Mesenchymal stem cell (in vitro differentiated cells and primary cell): Measurements from ENCODE around the gene CRY2.
"Not testable (repeated sequence)": the region's sequence is repeated elsewhere in the genome, so short reads cannot be mapped to it uniquely, and the experiment has no call there.

Experiments used
- DNase-seq: peaks from one replicate; pipeline ENCODE4 v3.0.0-alpha.2; 2013
- H2AFZ ChIP-seq: one replicate; pipeline ENCODE4 v1.6.1; 2013; ENCODE audit warnings: low read depth, mild to moderate bottlenecking, control low read depth, inconsistent platforms, low read length, moderate library complexity
- H2AK5ac ChIP-seq: 2 replicates; pipeline ENCODE4 v1.6.1; 2013; ENCODE audit warnings: low read length, moderate library complexity, mild to moderate bottlenecking, inconsistent platforms; ENCODE audit not compliant: severe bottlenecking
- H2BK120ac ChIP-seq: one replicate; pipeline ENCODE4 v1.6.1; 2013; ENCODE audit warnings: low read depth, mild to moderate bottlenecking, inconsistent platforms, low read length, moderate library complexity
- H2BK12ac ChIP-seq, 2 experiments: one replicate each; pipeline ENCODE4 v1.6.1; 2013; ENCODE audit warnings: inconsistent platforms in 2 of 2, low read length in 2 of 2, mild to moderate bottlenecking in 2 of 2, moderate library complexity in 2 of 2, control low read depth in 1 of 2
- H2BK15ac ChIP-seq: one replicate; pipeline ENCODE4 v1.6.1; 2013; ENCODE audit warnings: mild to moderate bottlenecking, low read depth, inconsistent platforms; ENCODE audit not compliant: poor library complexity, severe bottlenecking
- H2BK5ac ChIP-seq: 2 replicates; pipeline ENCODE4 v1.6.1; 2013; ENCODE audit warnings: low read depth, mild to moderate bottlenecking, low read length, control low read depth, inconsistent platforms; ENCODE audit not compliant: poor library complexity, severe bottlenecking
- H3K14ac ChIP-seq, 2 experiments: one replicate each; pipeline ENCODE4 v1.6.1; 2013; ENCODE audit warnings: inconsistent platforms in 2 of 2, low read length in 2 of 2, control low read depth in 1 of 2, mild to moderate bottlenecking in 1 of 2, moderate library complexity in 1 of 2
- H3K18ac ChIP-seq, 2 experiments: one replicate each; pipeline ENCODE4 v1.6.1; 2013; ENCODE audit warnings: inconsistent platforms in 2 of 2, low read length in 2 of 2, control low read depth in 1 of 2, low read depth in 1 of 2, mild to moderate bottlenecking in 1 of 2
- H3K23ac ChIP-seq, 2 experiments: one replicate each; pipeline ENCODE4 v1.6.1; 2013; ENCODE audit warnings: inconsistent platforms in 2 of 2, low read length in 2 of 2, mild to moderate bottlenecking in 2 of 2, moderate library complexity in 2 of 2, control low read depth in 1 of 2
- H3K27ac ChIP-seq: 2 replicates; pipeline ENCODE4 v1.5.1; 2013; ENCODE audit warnings: mild to moderate bottlenecking, moderate library complexity, low read length, control low read depth, inconsistent platforms; ENCODE audit not compliant: poor library complexity, severe bottlenecking
- H3K27me3 ChIP-seq, 2 experiments: 2 replicates each; pipeline versions ENCODE4 v1.6.1 to v1.7.0; 2013; ENCODE audit warnings: low read length in 2 of 2, mild to moderate bottlenecking in 2 of 2, moderate library complexity in 2 of 2, control low read depth in 1 of 2, inconsistent platforms in 1 of 2; ENCODE audit not compliant: control insufficient read depth in 1 of 2, insufficient read depth in 1 of 2
- H3K36me3 ChIP-seq, 2 experiments: 2 replicates each; pipeline versions ENCODE4 v1.6.1 to v1.7.0; 2013; ENCODE audit warnings: low read length in 2 of 2, control low read depth in 1 of 2, inconsistent platforms in 1 of 2, low read depth in 1 of 2, mild to moderate bottlenecking in 1 of 2; ENCODE audit not compliant: insufficient read depth in 2 of 2, control insufficient read depth in 1 of 2
- H3K4ac ChIP-seq, 2 experiments: one replicate each; pipeline ENCODE4 v1.6.1; 2013; ENCODE audit warnings: inconsistent platforms in 2 of 2, low read length in 2 of 2, mild to moderate bottlenecking in 2 of 2, moderate library complexity in 2 of 2, control low read depth in 1 of 2, low read depth in 1 of 2
- H3K4me1 ChIP-seq: 2 replicates; pipeline ENCODE4 v1.6.1; 2013; ENCODE audit warnings: low read depth, low read length, control low read depth; ENCODE audit not compliant: control insufficient read depth, insufficient read depth
- H3K4me2 ChIP-seq: 2 replicates; pipeline ENCODE4 v1.6.1; 2013; ENCODE audit warnings: low read length, mild to moderate bottlenecking, inconsistent platforms; ENCODE audit not compliant: poor library complexity, severe bottlenecking
- H3K4me3 ChIP-seq, 2 experiments: 2 replicates each; pipeline versions ENCODE4 v1.5.1 to v1.7.0; 2013; ENCODE audit warnings: low read length in 2 of 2, mild to moderate bottlenecking in 2 of 2, control low read depth in 1 of 2, low read depth in 1 of 2; ENCODE audit not compliant: insufficient read depth in 1 of 2
- H3K79me1 ChIP-seq: replicated peaks from 2 replicates; pipeline ENCODE4 v1.6.1; 2013; ENCODE audit warnings: mild to moderate bottlenecking, control low read depth, low read length, inconsistent platforms; ENCODE audit not compliant: poor library complexity, severe bottlenecking
- H3K9ac ChIP-seq: 2 replicates; pipeline ENCODE4 v1.7.0; 2013; ENCODE audit warnings: mild to moderate bottlenecking, low read length, moderate library complexity
- H3K9me3 ChIP-seq: 2 replicates; pipeline ENCODE4 v1.7.0; 2013; ENCODE audit warnings: mild to moderate bottlenecking, low read length; ENCODE audit not compliant: control insufficient read depth
- H4K8ac ChIP-seq: one replicate; pipeline ENCODE4 v1.6.1; 2013; ENCODE audit warnings: inconsistent platforms, mild to moderate bottlenecking, low read length, moderate library complexity
- H4K91ac ChIP-seq: one replicate; pipeline ENCODE4 v1.6.1; 2013; ENCODE audit warnings: mild to moderate bottlenecking, low read length, inconsistent platforms
- WGBS: methylation state at CpG from one replicate; pipeline ENCODE4 v1.1.7; 2013; ENCODE audit warnings: mixed read lengths; 5-methylcytosine and 5-hydroxymethylcytosine counted together

Gene CRY2

GRCh38 chr11:45839204-45839603 lies 8.1 kb upstream of the CRY2 start:
- H3K23ac ChIP-seq, result no peak overlapping the region
- H3K79me1 ChIP-seq, result no peaks in the 10 kb centered on the region
- H3K4me1 ChIP-seq, result no peaks in the 10 kb centered on the region
- WGBS, result 91% methylated on average over 6 of the region's 6 CpGs
- H2BK120ac ChIP-seq, result no peak overlapping the region
- no peak overlapping the region for H2AFZ ChIP-seq
- H3K18ac ChIP-seq, result no peak overlapping the region
- H2BK15ac ChIP-seq, result no peak overlapping the region
- no peak overlapping the region for H2BK5ac ChIP-seq
- peaks cover 7 to 15% of the 10 kb centered on the region in 2 experiments for H3K27me3 ChIP-seq
- H4K91ac ChIP-seq, result no peak overlapping the region
- no peak overlapping the region for H3K4me2 ChIP-seq
- no peak overlapping the region for H2BK12ac ChIP-seq
- no peak overlapping the region for H2AK5ac ChIP-seq
- H3K9ac ChIP-seq, result no peak overlapping the region
- H4K8ac ChIP-seq, result no peak overlapping the region
- no peak overlapping the region for H3K14ac ChIP-seq
- DNase-seq, result no peak
- no peaks in the 10 kb centered on the region for H3K9me3 ChIP-seq
- no peak overlapping the region for H3K4ac ChIP-seq
- H3K36me3 ChIP-seq, result no peaks in the 10 kb centered on the region
- no peak overlapping the region for H3K4me3 ChIP-seq
- H3K27ac ChIP-seq, result no peak overlapping the region

GRCh38 chr11:45840251-45840650 lies 7.0 kb upstream of the CRY2 start:
- H2BK15ac ChIP-seq, H3K9ac ChIP-seq, H2AFZ ChIP-seq, H3K79me1 ChIP-seq, H3K4ac ChIP-seq, H3K36me3 ChIP-seq, H3K18ac ChIP-seq, H3K23ac ChIP-seq, DNase-seq, H2BK120ac ChIP-seq, H4K8ac ChIP-seq, H3K4me2 ChIP-seq, H3K4me1 ChIP-seq, H3K27ac ChIP-seq, H2BK5ac ChIP-seq, H3K4me3 ChIP-seq, H2BK12ac ChIP-seq, H3K9me3 ChIP-seq, H3K14ac ChIP-seq, H4K91ac ChIP-seq, H2AK5ac ChIP-seq: not testable (repeated sequence)
- H3K27me3 ChIP-seq, result peaks cover 6 to 11% of the 10 kb centered on the region in 2 experiments
- WGBS, result 84% methylated on average over 9 of the region's 13 CpGs

- WGBS, result 24% methylated on average over 22 of the region's 22 CpGs
Observed at GRCh38 chr11:45843158-45843924, 3.9 kb upstream of the CRY2 start.

GRCh38 chr11:45844822-45845578 lies 2.3 kb upstream of the CRY2 start:
- H3K9me3 ChIP-seq, result no peaks in the 10 kb centered on the region
- H3K14ac ChIP-seq, result no peak overlapping the region
- peaks cover 6 to 8% of the 10 kb centered on the region in 2 experiments for H3K27me3 ChIP-seq
- H4K8ac ChIP-seq, result no peak overlapping the region
- H3K4me2 ChIP-seq, result no peak overlapping the region
- no peak overlapping the region for H2AFZ ChIP-seq
- no peak overlapping the region for H3K4ac ChIP-seq
- H3K23ac ChIP-seq, result no peak overlapping the region
- H2BK15ac ChIP-seq, result no peak overlapping the region
- H3K9ac ChIP-seq, result no peak overlapping the region
- no peak overlapping the region for H2BK120ac ChIP-seq
- H3K27ac ChIP-seq, result no peak overlapping the region
- H3K18ac ChIP-seq, result no peak overlapping the region
- H4K91ac ChIP-seq, result no peak overlapping the region
- no peak overlapping the region for H2AK5ac ChIP-seq
- 80% methylated on average over 2 of the region's 3 CpGs for WGBS
- H3K4me1 ChIP-seq, result peaks cover 7% of the 10 kb centered on the region
- DNase-seq, result no peak
- peaks cover 11% of the 10 kb centered on the region for H3K79me1 ChIP-seq
- no peaks in the 10 kb centered on the region for H3K36me3 ChIP-seq
- no peak overlapping the region for H3K4me3 ChIP-seq
- no peak overlapping the region for H2BK12ac ChIP-seq
- H2BK5ac ChIP-seq, result no peak overlapping the region

More at GRCh38 chr11:45843158-45843924, 3.9 kb upstream of the CRY2 start:
- no peak overlapping the region for H3K14ac ChIP-seq
- H3K79me1 ChIP-seq, result peaks cover 6% of the 10 kb centered on the region
- no peaks in the 10 kb centered on the region for H3K36me3 ChIP-seq
- H4K91ac ChIP-seq, result no peak overlapping the region
- no peaks in the 10 kb centered on the region for H3K9me3 ChIP-seq
- no peak overlapping the region for H3K4ac ChIP-seq
- no peak overlapping the region for H3K18ac ChIP-seq
- no peak overlapping the region for H2AK5ac ChIP-seq
- H2AFZ ChIP-seq, result no peak overlapping the region
- peak; percentile 95 for DNase-seq
- no peak overlapping the region for H2BK120ac ChIP-seq
- no peak overlapping the region for H2BK15ac ChIP-seq
- H4K8ac ChIP-seq, result no peak overlapping the region
- no peak overlapping the region for H3K27ac ChIP-seq
- H3K23ac ChIP-seq, result no peak overlapping the region
- no peak overlapping the region for H3K4me2 ChIP-seq
- peaks cover 6 to 8% of the 10 kb centered on the region in 2 experiments for H3K27me3 ChIP-seq
- H3K4me3 ChIP-seq, result no peak overlapping the region
- no peak overlapping the region for H2BK12ac ChIP-seq
- peak overlapping the region; percentile 77 for H3K9ac ChIP-seq
- H3K4me1 ChIP-seq, result peaks cover 3% of the 10 kb centered on the region
- H2BK5ac ChIP-seq, result no peak overlapping the region
